ENCODE results near the gene FASN.

FASN gene

GRCh38 chr17:82086941-82087906, 10.8 kb downstream of the FASN start:
- DNase-seq: no peak

DNA sequence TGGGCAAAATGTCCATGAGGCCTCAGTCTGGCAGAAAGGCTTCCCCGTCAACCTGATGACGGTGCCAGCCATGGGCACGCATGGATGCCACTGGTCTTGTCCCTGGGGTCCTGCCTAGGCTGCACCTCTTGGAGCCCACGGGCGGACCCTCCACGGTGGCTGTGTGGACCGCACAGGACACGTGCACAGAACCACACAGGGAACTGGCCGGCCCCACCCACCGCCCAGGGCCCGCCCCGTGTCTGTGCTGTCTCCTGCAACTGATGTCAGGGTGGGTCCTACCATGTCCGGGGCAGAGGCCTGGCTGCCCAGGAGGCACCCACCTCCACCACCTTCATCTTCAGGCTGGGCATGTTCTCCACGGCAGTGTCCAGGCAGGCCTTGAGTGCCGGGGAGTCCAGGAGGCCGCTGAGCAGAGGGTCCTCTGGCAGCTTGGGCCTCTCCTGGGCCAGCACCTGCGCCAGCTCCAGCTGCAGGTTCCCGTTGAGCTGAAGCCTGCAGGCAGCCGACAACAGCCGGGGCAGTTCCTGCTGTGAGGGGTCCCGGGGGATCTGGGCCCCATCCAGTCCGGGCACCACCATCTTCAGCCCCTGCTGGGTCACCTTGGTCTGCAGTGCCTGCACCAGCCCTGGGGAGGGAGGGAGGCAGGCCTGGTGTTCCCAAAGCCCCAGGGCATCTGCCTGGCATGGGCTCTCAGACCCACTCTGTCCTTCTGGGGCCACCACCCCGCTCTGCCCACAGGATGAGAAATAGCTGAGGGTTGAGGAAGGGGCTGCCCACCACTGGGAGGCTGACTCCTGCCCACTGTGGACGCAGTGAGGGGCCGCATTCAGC, 11.9 kb downstream of the FASN start:
- no peak for DNase-seq

DNA sequence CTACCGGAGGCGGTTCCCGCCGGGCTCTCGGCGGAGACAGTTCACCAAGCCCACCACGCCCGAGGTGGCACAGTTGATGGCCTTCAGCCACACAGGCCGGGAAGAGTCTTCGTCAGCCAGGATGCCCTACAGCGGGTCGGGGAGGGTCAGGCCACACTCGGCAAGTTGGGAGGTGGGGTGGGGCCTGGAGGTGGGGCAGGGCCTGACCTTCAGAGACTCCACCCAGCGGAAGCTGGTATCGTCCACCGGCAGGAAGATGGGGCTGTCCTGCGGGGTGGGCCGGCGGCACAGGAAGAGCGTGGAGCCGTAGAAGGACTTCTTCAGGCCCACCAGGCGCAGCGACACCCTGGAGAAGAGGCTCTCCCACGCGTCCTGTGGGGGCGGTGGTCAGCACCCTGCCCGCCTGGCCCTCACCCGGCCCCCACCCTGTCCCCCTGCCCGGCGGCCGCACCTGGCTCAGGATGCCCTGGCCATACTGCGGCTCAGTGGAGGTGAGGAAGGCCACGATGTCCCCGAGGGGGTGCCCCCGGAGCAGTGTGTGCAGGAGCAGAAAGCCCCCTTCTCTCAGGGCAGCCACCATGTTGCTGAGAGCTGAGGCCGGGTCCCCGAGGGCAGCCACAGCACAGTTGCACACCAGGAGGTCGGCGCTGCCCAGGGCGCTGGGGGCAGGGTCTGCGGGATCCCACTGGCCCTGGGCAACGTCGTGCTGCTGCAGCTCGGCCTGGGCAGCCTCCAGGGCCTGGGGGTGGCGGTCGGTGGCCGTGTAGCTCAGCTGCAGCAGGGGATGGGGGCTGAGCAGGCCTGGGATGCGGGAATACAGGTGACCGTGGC, 12.8 kb downstream of the FASN start:
- DNase-seq: no peak

DNA sequence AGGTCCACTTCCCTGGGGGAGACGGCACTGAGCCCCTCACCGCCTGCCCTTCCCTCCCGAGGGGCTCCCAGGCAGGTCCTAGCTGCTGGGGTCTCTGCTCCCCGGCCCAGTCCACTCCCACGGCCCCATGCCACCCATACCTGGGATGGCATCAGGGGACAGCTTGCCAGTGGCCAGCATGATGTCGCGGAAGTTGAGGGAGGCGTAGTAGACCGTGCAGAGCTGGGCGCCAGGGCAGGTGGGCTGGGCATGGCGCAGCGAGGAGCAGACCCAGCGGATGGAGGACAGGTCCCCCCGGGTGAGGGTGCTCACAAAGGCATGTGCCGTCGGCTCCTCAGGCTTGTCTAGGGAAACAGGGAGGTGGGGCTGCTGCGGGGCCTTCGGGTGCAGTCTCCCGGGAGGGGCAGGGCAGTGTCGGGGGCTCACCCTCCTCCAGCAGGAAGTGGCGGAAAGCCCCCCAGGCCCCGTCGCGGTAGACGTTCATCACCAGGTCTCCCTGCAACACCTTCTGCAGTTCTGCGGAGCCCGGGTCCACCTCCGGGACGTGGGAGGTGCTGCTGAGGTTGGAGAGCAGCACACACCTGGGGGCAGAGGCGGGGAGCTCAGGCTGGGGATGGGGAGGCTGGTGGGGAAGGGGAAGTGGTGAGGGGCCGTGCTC, 13.5 kb downstream of the FASN start:
- DNase-seq: no peak

DNA sequence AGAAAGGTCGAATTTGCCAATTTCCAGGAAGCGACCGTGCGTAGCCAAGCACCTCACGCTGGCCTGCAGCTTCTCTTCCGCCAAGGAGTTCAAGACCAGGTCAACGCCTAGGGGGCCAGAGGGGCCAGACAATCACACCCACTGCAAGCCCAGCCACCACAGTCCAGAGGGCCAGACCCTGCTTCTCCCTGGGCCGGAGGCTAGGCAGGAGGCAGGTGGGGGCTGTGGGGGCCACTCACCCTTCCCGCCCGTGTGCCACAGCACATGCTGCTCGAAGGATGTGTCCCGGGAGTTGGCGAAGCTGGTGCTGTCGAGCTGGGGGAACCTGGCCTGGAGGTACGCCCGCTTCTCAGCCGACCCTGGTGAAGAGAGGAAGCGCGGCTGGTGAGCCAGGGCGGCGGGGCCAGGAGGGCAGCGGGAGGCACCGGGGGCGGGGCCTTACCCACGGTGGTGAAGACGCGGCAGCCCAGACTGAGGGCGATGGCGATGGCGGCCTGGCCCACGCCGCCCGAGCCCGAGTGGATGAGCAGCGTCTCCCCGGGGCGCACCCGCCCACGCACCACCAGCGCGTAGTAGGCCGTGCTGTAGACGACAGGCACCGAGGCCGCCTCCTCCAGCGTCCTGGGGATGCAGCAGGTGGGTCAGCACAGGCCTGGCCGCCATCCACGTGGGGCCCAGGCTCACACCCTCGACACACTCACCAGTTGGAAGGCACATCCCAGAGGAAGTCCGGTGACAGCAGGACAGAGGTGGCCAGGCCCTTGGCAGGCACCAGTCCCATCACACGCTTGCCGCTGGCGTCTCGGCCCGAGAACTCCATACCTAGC, 14.3 kb downstream of the FASN start:
- no peak for DNase-seq

DNA sequence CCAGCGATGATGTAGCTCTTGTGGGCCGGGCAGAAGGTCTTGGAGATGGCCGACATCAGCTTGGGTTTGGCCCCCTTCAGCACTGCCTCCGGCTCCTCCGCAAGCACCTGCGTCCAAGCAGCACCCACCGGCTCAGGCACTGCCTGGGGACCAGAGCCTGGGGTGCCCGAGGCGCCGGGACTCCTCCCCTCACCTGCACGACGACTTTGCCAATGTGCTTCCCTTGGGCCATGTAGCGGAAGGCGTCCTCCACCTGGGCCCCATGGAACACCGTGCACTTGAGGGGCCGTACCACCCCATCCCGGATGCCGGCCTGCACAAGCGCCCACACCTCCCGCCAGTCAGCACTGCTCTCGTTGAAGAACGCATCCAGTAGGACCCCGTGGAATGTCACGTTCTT, 15.0 kb downstream of the FASN start:
- DNase-seq: no peak

GRCh38 chr17:82082456-82082855, 15.6 kb downstream of the FASN start:
- no peak for DNase-seq

- no peak for DNase-seq
Measured at GRCh38 chr17:82081966-82082365, 16.1 kb downstream of the FASN start.

GRCh38 chr17:82081546-82081945, 16.5 kb downstream of the FASN start:
- no peak for DNase-seq

- DNase-seq: no peak
Measured at GRCh38 chr17:82080789-82081464, 17.1 kb downstream of the FASN start.

- DNase-seq: no peak
Measured at GRCh38 chr17:82080048-82080788, 17.8 kb downstream of the FASN start.

DNA sequence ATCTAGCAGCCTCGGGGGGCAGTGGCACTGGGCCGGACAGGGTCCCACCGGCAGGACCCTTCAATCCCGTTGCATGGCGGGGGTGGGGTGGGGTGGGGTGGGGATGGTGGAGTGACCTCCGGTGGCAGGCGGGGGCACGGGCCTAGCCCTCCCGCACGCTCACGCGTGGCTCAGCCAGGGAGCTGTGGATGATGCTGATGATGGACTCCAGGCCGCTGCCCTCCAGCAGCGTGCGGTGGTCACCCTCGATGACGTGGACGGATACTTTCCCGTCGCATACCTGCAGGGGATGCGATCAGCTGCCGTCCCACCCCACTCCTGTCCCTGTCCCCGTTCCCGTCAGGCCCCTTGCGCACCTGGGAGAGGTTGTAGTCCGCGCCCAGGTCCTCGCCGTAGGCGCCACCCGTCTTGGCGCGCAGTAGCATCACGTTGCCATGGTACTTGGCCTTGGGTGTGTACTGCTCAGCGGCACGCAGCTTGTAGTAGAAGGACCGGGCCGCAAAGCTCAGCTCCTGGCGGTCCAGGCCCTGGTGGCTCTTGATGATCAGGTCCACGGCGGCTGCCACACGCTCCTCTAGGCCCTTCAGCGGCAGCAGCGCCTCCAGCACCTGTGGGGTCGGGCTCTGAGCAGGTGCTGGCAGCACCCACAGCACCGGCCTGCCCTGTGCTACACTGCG, 18.9 kb downstream of the FASN start:
- DNase-seq: no peak

- no peak for DNase-seq
Measured at GRCh38 chr17:82078433-82078832, 19.6 kb downstream of the FASN start.

- no peak for DNase-seq
Measured at GRCh38 chr17:82077617-82078358, 20.2 kb downstream of the FASN start.

DNA sequence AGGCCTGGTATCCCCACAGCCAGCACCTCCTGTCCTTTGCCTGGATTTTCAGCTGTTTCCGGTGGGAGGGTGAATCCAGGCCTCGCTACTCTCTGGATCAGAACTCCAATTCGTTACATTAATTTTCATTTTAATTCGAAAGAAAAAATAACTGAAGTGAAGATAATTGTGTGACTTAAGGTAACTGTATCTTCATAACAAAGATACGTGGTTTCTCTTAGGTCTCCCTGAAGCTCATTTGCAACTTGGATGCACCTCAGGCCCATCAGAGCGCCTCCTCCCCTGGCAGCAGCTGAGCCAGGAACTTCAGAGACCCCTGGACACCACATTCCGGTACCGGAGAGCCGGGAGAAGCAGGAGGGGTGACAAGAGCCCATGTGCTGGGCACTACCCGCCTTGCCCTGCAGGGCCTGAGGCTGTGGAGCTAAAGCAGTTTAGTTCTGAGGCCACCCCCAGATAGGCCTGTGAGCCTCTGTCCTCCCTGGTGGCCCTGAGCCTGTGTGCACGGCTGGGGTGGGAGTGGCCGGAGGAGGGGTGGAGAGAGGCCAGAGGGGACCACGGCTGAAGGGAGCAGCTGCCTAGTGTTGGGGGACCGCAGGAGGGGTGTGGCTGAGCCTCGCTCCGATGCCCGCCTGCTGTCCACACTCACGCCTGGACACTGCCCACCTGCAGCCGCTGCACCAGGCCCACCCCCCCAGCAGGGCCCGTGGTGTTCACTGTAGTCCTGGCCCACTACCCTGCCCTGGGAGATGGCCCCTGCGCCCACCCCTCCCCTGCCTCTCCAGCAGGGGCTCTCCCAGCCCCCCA, 21.0 kb downstream of the FASN start:
- DNase-seq: no peak

- no peak for DNase-seq
Measured at GRCh38 chr17:82076018-82076784, 21.8 kb downstream of the FASN start.

DNA sequence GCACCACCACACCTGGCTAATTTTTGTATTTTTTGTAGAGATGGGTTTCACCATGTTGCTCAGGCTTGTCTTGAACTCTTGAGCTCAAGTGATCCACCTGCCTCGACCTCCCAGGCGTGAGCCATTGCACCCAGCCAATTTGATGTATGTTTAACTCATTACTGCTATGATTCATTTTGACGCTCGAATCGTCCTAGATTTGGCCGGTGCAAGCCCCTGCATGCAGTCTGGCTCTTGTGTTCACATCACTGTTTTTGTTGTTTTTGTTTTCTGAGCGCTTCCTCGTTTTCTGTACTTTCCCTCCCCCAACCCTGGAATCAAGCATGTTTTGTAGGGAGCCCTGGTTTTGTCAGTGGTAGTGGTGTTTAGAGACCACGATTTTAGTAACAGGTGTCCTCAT, 24.6 kb downstream of the FASN start:
- no peak for DNase-seq

Measured in COR-L47 (cell line).